Measurements from ENCODE around the gene TENM3. TPM values are rescaled to one million over a fixed set of nuclear protein-coding genes. Genes with fewer than 3 reads are reported as not detected.
A peak's percentile ranks its signal among the peaks of the same experiment; 100 is the strongest.

TENM3 gene
- total RNA-seq, 1 experiment from 2014 or later = 71.0 TPM

- no peak for TF ChIP-seq AFF4 (CRISPR knock-in tag; IDR thresholded peaks at IDR 0.05; ENCODE audit: borderline replicate concordance)
- peak; percentile 53 for TF ChIP-seq ARID4B (CRISPR knock-in tag; IDR thresholded peaks at IDR 0.05; ENCODE audit: borderline replicate concordance)
- 0 out of 2 replicates have a peak, but pooled peaks have one; percentile 67 for TF ChIP-seq JUN (CRISPR knock-in tag; IDR thresholded peaks at IDR 0.05)
- TF ChIP-seq HMGXB4 (CRISPR knock-in tag; IDR thresholded peaks at IDR 0.05) = peak; percentile 39; the same call in 1 of the 2 replicates
- TF ChIP-seq ZNF263 (CRISPR knock-in tag; IDR thresholded peaks at IDR 0.05; ENCODE audit: low read depth) = no peak
- peak; percentile 16; the same call in 1 of the 2 replicates for TF ChIP-seq ETV6 (CRISPR knock-in tag; IDR thresholded peaks at IDR 0.05)
- TF ChIP-seq STAT6 (CRISPR knock-in tag; conservative IDR thresholded peaks at IDR 0.05; ENCODE audit: low read depth) = no peak
- no peak for TF ChIP-seq GRHL2 (CRISPR knock-in tag; IDR thresholded peaks at IDR 0.05; ENCODE audit: insufficient replicate concordance, severe bottlenecking)
- peak; percentile 51; the same call in 1 of the 2 replicates for TF ChIP-seq E2F4 (CRISPR knock-in tag; IDR thresholded peaks at IDR 0.05; ENCODE audit: borderline replicate concordance, low read depth)
- TF ChIP-seq KAT7 (CRISPR knock-in tag; IDR thresholded peaks at IDR 0.05; ENCODE audit: borderline replicate concordance) = peak; percentile 64; the same call in 1 of the 2 replicates
- TF ChIP-seq RORB (CRISPR knock-in tag; IDR thresholded peaks at IDR 0.05) = no peak
- peak; percentile 38; the same call in 1 of the 2 replicates for TF ChIP-seq PRDM15 (CRISPR knock-in tag; IDR thresholded peaks at IDR 0.05)
- no peak for TF ChIP-seq ZNF532 (CRISPR knock-in tag; IDR thresholded peaks at IDR 0.05; ENCODE audit: borderline replicate concordance)
These were observed 205.3 kb downstream of the TENM3 start (continued) for GRCh38 chr4:182448281-182449151.
